Measurements from ENCODE around the gene MYBPH.

- TF ChIP-seq CTCF (IDR thresholded peaks at IDR 0.05) (no peak), POLR2A (IDR thresholded peaks at IDR 0.05) (no peak)
These were observed 4.1 kb downstream of the MYBPH start for GRCh38 chr1:203171341-203172183.

All from sigmoid colon (tissue), 3 donors.